ENCODE data around the gene NPC2.

GRCh38 chr14:74542056-74542685 is 49.1 kb upstream of the NPC2 start:
- TF ChIP-seq CTCF (IDR thresholded peaks at IDR 0.05 in 8 of 11, conservative IDR thresholded peaks at IDR 0.05 in 3 of 11) (no peak), POLR2A (IDR thresholded peaks at IDR 0.05) (no peak), POLR2AphosphoS5 (IDR thresholded peaks at IDR 0.05) (no peak)
